ENCODE data around the gene ADAM20. TPM values are rescaled to one million over a fixed set of nuclear protein-coding genes. Genes with fewer than 3 reads are reported as not detected.

The ADAM20 gene
- total RNA-seq, 1 experiment from 2014 or later = 0.94 TPM

- intact Hi-C loops (cut with micrococcal nuclease; ENCODE audit: unreplicated experiment) = no loop called here
- H4K20me1 ChIP-seq (ENCODE audit: insufficient read depth) = peaks cover 4% of the 10 kb centered on the region; the same call in 1 of the 2 replicates
- DNase-seq = no peak
- no peaks in the 10 kb centered on the region for H3K9me2 ChIP-seq (ENCODE audit: insufficient read depth)
- BruUV-seq (replicated peaks) = no TSS peak
- no peak overlapping the region for H3K27ac ChIP-seq
- no peak overlapping the region for H3K4me3 ChIP-seq
- H3K9me3 ChIP-seq (ENCODE audit: insufficient read depth, low read depth) = no peaks in the 10 kb centered on the region; the same call in 1 of the 2 replicates
- ChIA-PET POLR2A (ENCODE audit: unreplicated experiment) (no interaction called here), CTCF (no interaction called here)
- H3K79me2 ChIP-seq (ENCODE audit: low read depth) = no peaks in the 10 kb centered on the region
- no peak overlapping the region for H2AFZ ChIP-seq
- H3K36me3 ChIP-seq (ENCODE audit: low read depth) = peaks cover 3% of the 10 kb centered on the region; the same call in 1 of the 2 replicates
- no peaks in the 10 kb centered on the region for H3K4me1 ChIP-seq (replicated peaks; ENCODE audit: insufficient read depth)
- H3K4me2 ChIP-seq = no peak overlapping the region
- no peaks in the 10 kb centered on the region for H3F3A ChIP-seq (ENCODE audit: insufficient read depth, low read depth)
- TF ChIP-seq CTCF (conservative IDR thresholded peaks at IDR 0.05) = no peak
- H3K27me3 ChIP-seq (ENCODE audit: insufficient read depth, low read depth) = no peaks in the 10 kb centered on the region
These were observed 28.6 kb upstream of the ADAM20 start for GRCh38 chr14:70563417-70563816.

GRCh38 chr14:70558356-70558755, 23.6 kb upstream of the ADAM20 start:
- intact Hi-C loops (cut with micrococcal nuclease; ENCODE audit: unreplicated experiment) = no loop called here
- Histone ChIP-seq H3K9me3 (ENCODE audit: insufficient read depth, low read depth) (no peaks in the 10 kb centered on the region; the same call in 1 of the 2 replicates), H3K79me2 (ENCODE audit: low read depth) (no peaks in the 10 kb centered on the region), H3F3A (ENCODE audit: insufficient read depth, low read depth) (no peaks in the 10 kb centered on the region), H3K9me2 (ENCODE audit: insufficient read depth) (no peaks in the 10 kb centered on the region), H3K36me3 (ENCODE audit: low read depth) (peaks cover 3% of the 10 kb centered on the region; the same call in 1 of the 2 replicates), H2AFZ (no peak overlapping the region), H3K27ac (no peak overlapping the region), H3K4me2 (no peak overlapping the region), H3K4me1 (replicated peaks; ENCODE audit: insufficient read depth) (no peaks in the 10 kb centered on the region), H3K27me3 (ENCODE audit: insufficient read depth, low read depth) (no peaks in the 10 kb centered on the region), H3K4me3 (no peak overlapping the region), H4K20me1 (ENCODE audit: insufficient read depth) (no peaks in the 10 kb centered on the region)
- DNase-seq = no peak
- no TSS peak for BruUV-seq (replicated peaks)
- ChIA-PET CTCF (no interaction called here), POLR2A (ENCODE audit: unreplicated experiment) (no interaction called here)
- TF ChIP-seq EZH2 (IDR thresholded peaks at IDR 0.05; ENCODE audit: low read depth) = no peak
- no peak for TF ChIP-seq CTCF (conservative IDR thresholded peaks at IDR 0.05)

- no peak overlapping the region for H3K27ac ChIP-seq
- no peaks in the 10 kb centered on the region for H3K9me3 ChIP-seq (ENCODE audit: insufficient read depth, low read depth)
- no peak overlapping the region for H3K4me2 ChIP-seq
- H3K79me2 ChIP-seq (ENCODE audit: low read depth) = no peaks in the 10 kb centered on the region
- H3K4me1 ChIP-seq (replicated peaks; ENCODE audit: insufficient read depth) = no peaks in the 10 kb centered on the region
- H3K9me2 ChIP-seq (ENCODE audit: insufficient read depth) = no peaks in the 10 kb centered on the region
- DNase-seq = no peak
- H3K36me3 ChIP-seq (ENCODE audit: low read depth) = no peaks in the 10 kb centered on the region
- no peaks in the 10 kb centered on the region for H4K20me1 ChIP-seq (ENCODE audit: insufficient read depth)
- H3K27me3 ChIP-seq (ENCODE audit: insufficient read depth, low read depth) = no peaks in the 10 kb centered on the region
- H3K4me3 ChIP-seq = no peak overlapping the region
- intact Hi-C loops (cut with micrococcal nuclease; ENCODE audit: unreplicated experiment) = no loop called here
- TF ChIP-seq CTCF (conservative IDR thresholded peaks at IDR 0.05) (no peak), EZH2 (IDR thresholded peaks at IDR 0.05; ENCODE audit: low read depth) (no peak)
- ChIA-PET POLR2A (ENCODE audit: unreplicated experiment) (no interaction called here), CTCF (no interaction called here)
- BruUV-seq (replicated peaks) = no TSS peak
- H2AFZ ChIP-seq = no peak overlapping the region
- no peaks in the 10 kb centered on the region for H3F3A ChIP-seq (ENCODE audit: insufficient read depth, low read depth)
These were observed 21.1 kb upstream of the ADAM20 start for GRCh38 chr14:70555890-70556289.
